Activated CD8-positive, alpha-beta memory T cell treated with anti-CD3 and anti-CD28 coated beads for 24 hours (primary cell): ENCODE data around the gene PITPNM2.

Experiments
- DNase-seq: peaks from one replicate; pipeline ENCODE4 v3.0.0-alpha.2; 2020

PITPNM2 gene

GRCh38 chr12:123143736-123144461 is 7.0 kb downstream of the PITPNM2 start:
- no peak for DNase-seq

GRCh38 chr12:123142921-123143735 is 7.8 kb downstream of the PITPNM2 start:
- DNase-seq: no peak

GRCh38 chr12:123142518-123142840 is 8.4 kb downstream of the PITPNM2 start:
- DNase-seq: no peak

GRCh38 chr12:123141615-123142517 is 9.0 kb downstream of the PITPNM2 start:
- no peak for DNase-seq

- DNase-seq: no peak
These were observed 9.9 kb downstream of the PITPNM2 start for GRCh38 chr12:123140676-123141614.

- no peak for DNase-seq
These were observed 10.8 kb downstream of the PITPNM2 start for GRCh38 chr12:123139926-123140675.

GRCh38 chr12:123135688-123136087 is 15.2 kb downstream of the PITPNM2 start:
- DNase-seq: no peak

- DNase-seq: no peak
These were observed 16.1 kb downstream of the PITPNM2 start for GRCh38 chr12:123134826-123135225.

- no peak for DNase-seq
These were observed 16.6 kb downstream of the PITPNM2 start for GRCh38 chr12:123134271-123134671.

GRCh38 chr12:123133701-123134100 is 17.2 kb downstream of the PITPNM2 start:
- no peak for DNase-seq

GRCh38 chr12:123132951-123133619 is 17.8 kb downstream of the PITPNM2 start:
- no peak for DNase-seq

- DNase-seq: no peak
These were observed 18.9 kb downstream of the PITPNM2 start for GRCh38 chr12:123131879-123132402.

GRCh38 chr12:123131291-123131832 is 19.5 kb downstream of the PITPNM2 start:
- DNase-seq: no peak

- DNase-seq: no peak
These were observed 21.3 kb downstream of the PITPNM2 start for GRCh38 chr12:123129621-123130020.

GRCh38 chr12:123127182-123127495 is 23.8 kb downstream of the PITPNM2 start:
- DNase-seq: no peak

GRCh38 chr12:123126294-123127181 is 24.4 kb downstream of the PITPNM2 start:
- DNase-seq: no peak

- DNase-seq: no peak
These were observed 28.3 kb downstream of the PITPNM2 start for GRCh38 chr12:123122626-123123025.

- DNase-seq: no peak
These were observed 29.2 kb downstream of the PITPNM2 start for GRCh38 chr12:123121670-123122069.

- no peak for DNase-seq
These were observed 30.3 kb downstream of the PITPNM2 start for GRCh38 chr12:123120452-123121166.
